A549 (cell line): ENCODE data around the gene RNF4. TPM values are rescaled to one million over a fixed set of nuclear protein-coding genes. Genes with fewer than 3 reads are reported as not detected.

ENCODE experiments used
- ATAC-seq, 2 experiments: fragments of 200-7000 bp in 1 of 2; fragments of >200 bp in 1 of 2; cut with Nextera tagmentation in 1 of 2; cut with Tn5 transposase in 1 of 2; 3 replicates each; pipeline versions ENCODE4 v1.8.0 to v1.9.1; 2018 to 2020; ENCODE audit warnings: mild to moderate bottlenecking in 1 of 2, moderate library complexity in 1 of 2
- CTCF ChIA-PET: fragments of 300-600 bp; sonication (Branson Sonifier 250); formaldehyde crosslinking; extraction: SDS; loops from one replicate; lab custom pipeline; 2021; ENCODE audit warnings: antibody characterized with exemption, inconsistent platforms; lab: Yijun Ruan, JAX
- POLR2A ChIA-PET: fragments of 350-600 bp; formaldehyde crosslinking; extraction: SDS; loops from one replicate; lab custom pipeline; 2021; ENCODE audit warnings: antibody characterized with exemption, inconsistent platforms; lab: Yijun Ruan, JAX
- DNase-seq, 2 experiments: peaks; one replicate each; pipeline versions ENCODE4 v3.0.0 to v3.0.0-alpha.2; 2011 to 2016; ENCODE audit warnings: low read depth in 1 of 2, low spot score in 1 of 2
- FAIRE-seq: peaks from 2 replicates; lab custom pipeline; 2011; peaks lifted over from hg19 to GRCh38; lab: Jason Lieb, UNC
- H3K27ac ChIP-seq, 2 experiments: fragments of >200 bp; sonication (Bioruptor Twin); formaldehyde crosslinking; 3 replicates each; pipeline ENCODE4 v1.5.1; 2016 to 2017
- H3K4me1 ChIP-seq: fragments of >200 bp; sonication (Bioruptor Twin); formaldehyde crosslinking; 3 replicates; pipeline ENCODE4 v1.6.1; 2016
- H3K4me2 ChIP-seq: fragments of >200 bp; sonication (Bioruptor Twin); formaldehyde crosslinking; 3 replicates; pipeline ENCODE4 v1.6.1; 2016
- H3K4me3 ChIP-seq: fragments of >200 bp; sonication (Bioruptor Twin); formaldehyde crosslinking; 3 replicates; pipeline ENCODE4 v1.5.1; 2016
- H3K9me3 ChIP-seq: fragments of >200 bp; sonication (Bioruptor Twin); formaldehyde crosslinking; 3 replicates; pipeline ENCODE4 v1.6.1; 2016
- CHD2 ChIP-seq: fragments of 150-350 bp; IDR thresholded peaks from 2 replicates; pipeline ENCODE4 v1.6.1; 2014; ENCODE audit warnings: low read length; ENCODE audit not compliant: partially characterized antibody
- CHD4 ChIP-seq: fragments of 200-600 bp; sonication (generic); IDR thresholded peaks from 2 replicates; pipeline ENCODE4 v1.6.1; 2016; ENCODE audit warnings: antibody characterized with exemption, mild to moderate bottlenecking, borderline replicate concordance
- EP300 ChIP-seq, 2 experiments: fragments of >200 bp; sonication (Bioruptor Twin); formaldehyde crosslinking; IDR thresholded peaks; 2 replicates in 1 of 2; 3 replicates in 1 of 2; pipeline ENCODE4 v1.6.1; 2016 to 2017
- HEYL ChIP-seq: fragments of 250-450 bp; sonication (Bioruptor Pico); IDR thresholded peaks from 2 replicates; pipeline ENCODE4 v1.8.0; 2021; ENCODE audit warnings: mild to moderate bottlenecking, moderate library complexity
- HOXB13 ChIP-seq: fragments of 250-450 bp; sonication (Bioruptor Pico); IDR thresholded peaks from 2 replicates; pipeline ENCODE4 v1.5.0; 2020; ENCODE audit warnings: low read depth, mild to moderate bottlenecking, moderate library complexity
- JUN ChIP-seq, 2 experiments: fragments of >200 bp; sonication (Bioruptor Twin); formaldehyde crosslinking; IDR thresholded peaks; 2 replicates in 1 of 2; 3 replicates in 1 of 2; pipeline ENCODE4 v1.6.1; 2016 to 2017
- KDM1A ChIP-seq: fragments of 200-600 bp; sonication (generic); IDR thresholded peaks from 2 replicates; pipeline ENCODE4 v1.6.1; 2016; ENCODE audit warnings: low read depth, mild to moderate bottlenecking
- MAFK ChIP-seq: fragments of 450-650 bp; IDR thresholded peaks from 2 replicates; pipeline ENCODE4 v1.6.1; 2014; ENCODE audit not compliant: partially characterized antibody
- MAX ChIP-seq: IDR thresholded peaks from 2 replicates; pipeline ENCODE4 v1.6.1; 2012
- NR3C1 ChIP-seq: fragments of >200 bp; sonication (Bioruptor Twin); formaldehyde crosslinking; IDR thresholded peaks from 3 replicates; pipeline ENCODE4 v1.6.1; 2017
- PBX3 ChIP-seq: IDR thresholded peaks from 2 replicates; pipeline ENCODE4 v1.6.1; 2012
- RAD21 ChIP-seq, 2 experiments: fragments of >200 bp in 1 of 2; sonication (Bioruptor Twin) in 1 of 2; formaldehyde crosslinking in 1 of 2; IDR thresholded peaks in 1 of 2; conservative IDR thresholded peaks in 1 of 2; 2 replicates in 1 of 2; 3 replicates in 1 of 2; pipeline ENCODE4 v1.6.1; 2012 to 2018; ENCODE audit warnings: inconsistent platforms in 1 of 2
- RCOR1 ChIP-seq: fragments of 150-350 bp; IDR thresholded peaks from 2 replicates; pipeline ENCODE4 v1.6.1; 2014; ENCODE audit warnings: antibody characterized with exemption, low read length, low read depth
- RFX5 ChIP-seq: fragments of 450-650 bp; IDR thresholded peaks from 2 replicates; pipeline ENCODE4 v1.7.1; 2014; ENCODE audit warnings: antibody characterized with exemption, mild to moderate bottlenecking, moderate library complexity
- TFCP2L1 ChIP-seq: fragments of 250-450 bp; sonication (Bioruptor Pico); IDR thresholded peaks from 2 replicates; pipeline ENCODE4 v1.5.0; 2021; ENCODE audit warnings: mild to moderate bottlenecking
- ZSCAN20 ChIP-seq: fragments of 250-450 bp; sonication (Bioruptor Pico); IDR thresholded peaks from 2 replicates; pipeline ENCODE4 v1.8.0; 2022; ENCODE audit warnings: mild to moderate bottlenecking, moderate library complexity
- WGBS: methylation state at CpG from one replicate; pipeline ENCODE4 v1.1.6; 2017; ENCODE audit errors: missing lambda C conversion rate; 5-methylcytosine and 5-hydroxymethylcytosine counted together
- polyA plus RNA-seq, 4 experiments: library from polyadenylated mRNA; depleted of rRNA in 3 of 4; stranded (reverse); fragments of >200 nt; fragmentation: RNase III in 1 of 4; extraction: RNeasy Plus Mini Kit Qiagen cat#74134 plus additional on column Dnase treatment in 1 of 4; gene quantifications; 2 replicates in 3 of 4; 3 replicates in 1 of 4; pipeline ENCODE4 v1.2.3, GENCODE V29; 2011 to 2017
- TF ChIP-seq, protein P1 (sequence below): fragments of >200 bp; sonication (Bioruptor Twin); formaldehyde crosslinking; IDR thresholded peaks from 3 replicates; pipeline ENCODE4 v1.6.1; 2016
- TF ChIP-seq, protein P2 (sequence below): fragments of 250-450 bp; sonication (Bioruptor Pico); IDR thresholded peaks from 2 replicates; pipeline ENCODE4 v1.5.0; 2020; ENCODE audit warnings: low read depth, mild to moderate bottlenecking, moderate library complexity
- TF ChIP-seq, protein P3 (sequence below): fragments of >200 bp; sonication (Bioruptor Twin); formaldehyde crosslinking; IDR thresholded peaks from 2 replicates; pipeline ENCODE4 v1.6.1; 2016

The RNF4 gene
- polyA plus RNA-seq, 2 of the 4 experiments (the other 2 are of a cell fraction): 65.8 to 93.5 TPM

- DNase-seq (no peak), FAIRE-seq (no peak), ATAC-seq (no peak)
- H3K4me1 ChIP-seq: peaks cover 7% of the 10 kb centered on the region; the same call in 1 of the 3 replicates
- TF ChIP-seq MAFK (no peak), CHD2 (no peak), ZSCAN20 (CRISPR knock-in tag) (no peak), CHD4 (no peak), KDM1A (no peak), EP300 (IDR thresholded peaks at IDR 0.05) (no peak), NR3C1 (no peak)
- TF ChIP-seq, protein P1, sequence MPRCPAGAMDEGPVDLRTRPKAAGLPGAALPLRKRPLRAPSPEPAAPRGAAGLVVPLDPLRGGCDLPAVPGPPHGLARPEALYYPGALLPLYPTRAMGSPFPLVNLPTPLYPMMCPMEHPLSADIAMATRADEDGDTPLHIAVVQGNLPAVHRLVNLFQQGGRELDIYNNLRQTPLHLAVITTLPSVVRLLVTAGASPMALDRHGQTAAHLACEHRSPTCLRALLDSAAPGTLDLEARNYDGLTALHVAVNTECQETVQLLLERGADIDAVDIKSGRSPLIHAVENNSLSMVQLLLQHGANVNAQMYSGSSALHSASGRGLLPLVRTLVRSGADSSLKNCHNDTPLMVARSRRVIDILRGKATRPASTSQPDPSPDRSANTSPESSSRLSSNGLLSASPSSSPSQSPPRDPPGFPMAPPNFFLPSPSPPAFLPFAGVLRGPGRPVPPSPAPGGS: no peak
- H3K4me3 ChIP-seq: no peak overlapping the region
- no peak overlapping the region for H3K4me2 ChIP-seq
- POLR2A ChIA-PET: no interaction called here
- no peaks in the 10 kb centered on the region for H3K9me3 ChIP-seq
- WGBS: 93% methylated on average over 4 of the region's 4 CpGs
- CTCF ChIA-PET: interaction anchor here (0.9 to 1.3 kb wide), 5 partner anchors 10 to 252 kb away, joined by 3 to 5 read pairs (median 4); no protein-coding TSS in a partner anchor
- no peak overlapping the region for H3K27ac ChIP-seq
Measured at GRCh38 chr4:2472187-2472586, 3.3 kb downstream of the RNF4 start.

DNA sequence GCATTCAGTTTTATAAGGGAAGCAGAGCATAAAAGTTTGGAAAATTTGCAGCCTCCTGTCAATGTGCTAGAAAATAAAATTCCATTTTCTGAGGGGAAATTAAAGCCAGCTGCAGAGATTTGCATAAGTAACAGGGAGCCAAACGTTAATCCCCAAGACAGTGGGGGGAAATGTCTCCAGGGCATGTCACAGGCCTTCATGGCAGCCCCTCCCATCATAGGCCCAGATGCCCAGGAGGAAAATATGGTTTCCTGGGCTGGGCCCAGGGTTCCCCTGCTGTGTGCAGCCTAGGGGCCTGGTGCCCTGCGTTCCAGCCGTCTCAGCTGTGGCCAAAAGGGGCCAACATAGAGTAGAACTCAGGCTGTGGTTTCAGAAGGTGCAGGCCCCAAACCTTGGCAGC is 9.3 kb downstream of the RNF4 start:
- POLR2A ChIA-PET: no interaction called here
- no peak for FAIRE-seq
- Histone ChIP-seq H3K4me1 (peaks cover 7% of the 10 kb centered on the region; the same call in 2 of the 3 replicates), H3K4me3 (no peak overlapping the region), H3K4me2 (no peak overlapping the region)
- no peak for ATAC-seq
- WGBS: 17% methylated on average over 1 of the region's 3 CpGs
- no peak for TF ChIP-seq MAFK
- TF ChIP-seq, all 56 proteins: peak for 0
- DNase-seq: no peak
- no peaks in the 10 kb centered on the region for H3K9me3 ChIP-seq
- CTCF ChIA-PET: no interaction called here
- H3K27ac ChIP-seq: no peak overlapping the region

DNA sequence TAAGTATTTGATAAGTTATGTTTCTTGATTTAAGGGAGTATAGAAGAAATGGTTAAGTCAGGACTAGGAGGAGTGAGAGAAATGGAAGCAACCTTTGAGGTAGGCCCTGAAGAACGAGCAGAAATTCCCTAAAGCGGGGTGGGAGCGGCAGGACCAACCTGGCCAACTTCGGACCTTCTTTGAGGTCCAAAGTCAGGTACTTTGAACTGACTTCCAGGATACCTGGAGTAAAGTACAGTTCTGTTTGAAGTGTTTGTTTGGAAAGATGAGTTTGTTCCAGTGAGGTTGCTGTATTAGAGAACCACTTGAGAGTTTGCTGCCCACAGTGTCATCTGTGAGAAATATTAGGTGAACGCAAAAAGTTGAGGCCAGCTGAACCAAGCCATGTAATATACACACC is 11.7 kb downstream of the RNF4 start:
- peaks cover 7% of the 10 kb centered on the region; the same call in 2 of the 3 replicates for H3K4me1 ChIP-seq
- no peak for FAIRE-seq
- H3K27ac ChIP-seq: no peak overlapping the region
- H3K9me3 ChIP-seq: no peaks in the 10 kb centered on the region
- no peak overlapping the region for H3K4me2 ChIP-seq
- WGBS: 87% methylated on average over 5 of the region's 5 CpGs
- CTCF ChIA-PET: no interaction called here
- ATAC-seq: no peak
- DNase-seq: no peak
- TF ChIP-seq RCOR1: no peak
- TF ChIP-seq, protein P2, sequence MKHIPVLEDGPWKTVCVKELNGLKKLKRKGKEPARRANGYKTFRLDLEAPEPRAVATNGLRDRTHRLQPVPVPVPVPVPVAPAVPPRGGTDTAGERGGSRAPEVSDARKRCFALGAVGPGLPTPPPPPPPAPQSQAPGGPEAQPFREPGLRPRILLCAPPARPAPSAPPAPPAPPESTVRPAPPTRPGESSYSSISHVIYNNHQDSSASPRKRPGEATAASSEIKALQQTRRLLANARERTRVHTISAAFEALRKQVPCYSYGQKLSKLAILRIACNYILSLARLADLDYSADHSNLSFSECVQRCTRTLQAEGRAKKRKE (CRISPR knock-in tag): no peak
- TF ChIP-seq MAX: no peak
- TF ChIP-seq HEYL (CRISPR knock-in tag): no peak
- TF ChIP-seq HOXB13 (CRISPR knock-in tag): no peak
- no peak for TF ChIP-seq JUN (IDR thresholded peaks at IDR 0.05)
- TF ChIP-seq RAD21 (conservative IDR thresholded peaks at IDR 0.05 in 1 of 2, IDR thresholded peaks at IDR 0.05 in 1 of 2): no peak
- TF ChIP-seq TFCP2L1 (CRISPR knock-in tag): no peak
- TF ChIP-seq, all 56 proteins: peak for 0
- H3K4me3 ChIP-seq: no peak overlapping the region
- POLR2A ChIA-PET: no interaction called here

DNA sequence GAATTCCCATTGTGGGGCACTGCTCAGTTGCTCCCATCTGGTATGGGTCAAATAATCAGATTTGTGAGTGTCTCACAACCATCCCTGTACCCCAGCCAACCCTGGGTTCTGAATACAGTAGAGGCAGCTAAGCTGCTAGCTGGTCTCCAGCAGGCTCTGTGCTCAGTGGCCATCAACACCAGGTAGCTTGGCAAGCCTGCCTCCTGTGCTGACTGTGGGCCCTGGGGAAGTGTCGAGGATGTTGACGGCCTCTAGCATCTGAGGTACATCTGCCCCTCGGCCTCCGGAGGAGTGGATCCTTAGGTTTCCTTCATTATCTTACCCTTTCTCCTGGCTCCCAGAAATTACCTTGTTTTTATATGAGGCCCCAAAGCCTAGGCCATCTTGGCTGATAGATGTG is 13.3 kb downstream of the RNF4 start:
- ChIA-PET CTCF (no interaction called here), POLR2A (no interaction called here)
- 97% methylated on average over 4 of the region's 4 CpGs for WGBS
- H3K4me1 ChIP-seq: peaks cover 7% of the 10 kb centered on the region; the same call in 2 of the 3 replicates
- DNase-seq: no peak
- H3K9me3 ChIP-seq: no peaks in the 10 kb centered on the region
- no peak for FAIRE-seq
- ATAC-seq: no peak
- no peak overlapping the region for H3K4me2 ChIP-seq
- TF ChIP-seq RFX5 (no peak), PBX3 (no peak)
- TF ChIP-seq, protein P3, sequence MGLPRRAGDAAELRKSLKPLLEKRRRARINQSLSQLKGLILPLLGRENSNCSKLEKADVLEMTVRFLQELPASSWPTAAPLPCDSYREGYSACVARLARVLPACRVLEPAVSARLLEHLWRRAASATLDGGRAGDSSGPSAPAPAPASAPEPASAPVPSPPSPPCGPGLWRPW: no peak
- TF ChIP-seq, all 56 proteins: peak for 0
- H3K27ac ChIP-seq: no peak overlapping the region
- no peak overlapping the region for H3K4me3 ChIP-seq
